Measurements from ENCODE around the gene RNU11.
"Not testable (repeated sequence)": the region's sequence is repeated elsewhere in the genome, so short reads cannot be mapped to it uniquely, and the experiment has no call there.

The RNU11 gene

GRCh38 chr1:28684937-28685336 is 36.5 kb downstream of the RNU11 start:
- TF ChIP-seq CTCF (IDR thresholded peaks at IDR 0.05; ENCODE audit: low read depth, low read length): no peak

GRCh38 chr1:28691627-28692026 is 43.2 kb downstream of the RNU11 start:
- DNase-seq (ENCODE audit: extremely low read depth, low read depth): not testable (repeated sequence)

More at GRCh38 chr1:28684937-28685336, 36.5 kb downstream of the RNU11 start:
- DNase-seq (ENCODE audit: extremely low read depth, low read depth): no peak
